A172 (cell line): ENCODE results near the gene MET. TPM values are rescaled to one million over a fixed set of nuclear protein-coding genes. Genes with fewer than 3 reads are reported as not detected.

Source experiments
- DNase-seq: peaks from one replicate; pipeline ENCODE4 v3.0.0-alpha.2; 2015; ENCODE audit warnings: low spot score
- total RNA-seq: library from RNA; depleted of rRNA; stranded (reverse); fragments of >200 nt; shearing (Covaris generic); gene quantifications from 2 replicates; pipeline ENCODE4 v1.2.3, GENCODE V29; 2014

MET gene
- total RNA-seq, 1 experiment from 2014 or later = 144 TPM

DNA sequence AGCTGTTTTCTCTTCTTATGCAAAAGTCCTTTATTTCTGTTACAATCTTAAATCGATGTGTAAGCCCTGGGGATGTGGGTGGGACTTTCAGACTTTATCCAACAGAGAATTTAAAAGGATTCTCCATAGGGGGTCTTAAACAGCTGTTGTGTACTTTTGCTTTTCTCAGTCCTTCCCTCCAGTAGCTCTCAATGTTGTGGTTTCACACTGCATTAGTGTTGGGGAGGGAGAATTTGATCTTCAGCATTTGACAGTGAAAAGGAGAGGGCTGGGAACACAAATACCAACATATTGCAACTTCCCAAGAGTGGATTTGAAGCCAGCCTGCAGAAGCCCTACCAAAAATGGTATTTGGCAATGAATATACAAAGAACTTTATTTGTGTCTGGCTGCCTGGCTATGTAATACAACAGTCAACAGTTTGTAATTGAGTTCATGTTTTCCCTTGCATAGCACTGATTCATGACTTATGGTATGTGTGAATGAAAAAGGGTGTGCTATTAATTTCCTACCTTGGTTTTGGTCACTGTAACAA lies 110.2 kb downstream of the MET start:
- no peak for DNase-seq

DNA sequence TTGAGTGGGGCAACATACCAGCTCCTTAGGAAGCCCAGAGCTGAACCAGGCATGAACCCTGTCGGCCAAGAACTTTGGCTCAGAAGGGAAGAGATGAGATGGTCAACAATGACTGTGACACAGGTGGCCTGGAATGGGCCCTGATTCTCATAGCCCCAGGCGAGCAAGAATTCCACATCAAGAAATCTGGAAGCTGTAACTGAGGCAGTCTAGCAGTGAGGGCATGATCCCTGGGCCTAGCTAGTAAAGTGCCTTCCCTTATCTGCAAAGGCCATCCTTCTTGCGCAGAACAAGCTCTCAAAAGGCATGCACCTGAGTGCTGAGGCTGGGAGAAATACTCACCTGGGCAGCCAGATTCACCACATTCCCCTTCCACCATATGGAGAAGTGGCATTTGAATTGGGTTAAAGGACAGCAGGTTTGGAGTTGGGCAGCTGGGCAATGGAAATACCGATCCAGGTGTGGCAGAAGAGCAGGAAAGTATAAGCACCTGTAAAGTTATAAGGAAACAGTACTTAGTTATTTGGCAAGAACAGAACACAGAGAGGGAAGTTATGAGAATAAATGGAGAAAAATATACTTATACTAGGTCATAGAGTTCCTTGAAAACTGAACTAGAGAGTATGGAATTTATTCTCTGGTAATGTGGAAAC lies 111.8 kb downstream of the MET start:
- no peak for DNase-seq

DNA sequence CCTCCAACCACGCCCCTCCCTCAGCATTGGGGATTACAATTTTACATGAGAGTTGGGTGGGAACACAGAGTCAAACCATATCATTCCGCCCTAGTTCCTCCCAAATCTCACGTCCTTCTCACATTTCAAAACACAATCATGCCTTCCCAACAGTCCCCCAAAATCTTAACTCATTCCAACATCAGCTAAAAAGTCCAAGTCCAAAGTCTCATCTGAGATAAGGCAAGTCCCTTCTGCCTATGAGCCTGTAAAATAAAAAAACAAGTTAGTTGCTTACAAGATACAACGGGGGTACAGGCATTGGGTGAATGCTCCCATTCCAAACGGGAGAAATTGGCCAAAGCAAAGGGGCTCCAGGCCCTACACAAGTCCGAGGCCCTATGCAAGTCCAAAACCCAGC lies 112.7 kb downstream of the MET start:
- DNase-seq = no peak

DNA sequence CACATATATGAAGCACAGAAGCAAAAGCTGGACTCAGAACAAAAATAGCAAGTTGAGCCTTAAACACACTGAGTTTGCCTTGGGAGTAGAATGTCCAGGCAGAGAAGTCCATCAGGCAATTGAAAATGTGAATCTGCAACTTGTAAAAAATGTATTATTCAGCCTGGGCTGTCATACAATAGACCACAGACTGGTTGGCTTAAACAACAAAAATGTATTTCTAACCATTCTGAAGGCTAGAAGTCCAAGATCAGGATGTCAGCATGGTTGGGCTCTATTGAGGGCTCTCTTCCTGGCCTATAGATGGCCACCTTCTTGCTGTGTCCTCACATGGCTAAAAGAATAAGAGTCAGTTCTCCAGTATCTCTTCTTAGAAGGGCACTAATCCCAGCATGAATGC lies 113.8 kb downstream of the MET start:
- DNase-seq = no peak

DNA sequence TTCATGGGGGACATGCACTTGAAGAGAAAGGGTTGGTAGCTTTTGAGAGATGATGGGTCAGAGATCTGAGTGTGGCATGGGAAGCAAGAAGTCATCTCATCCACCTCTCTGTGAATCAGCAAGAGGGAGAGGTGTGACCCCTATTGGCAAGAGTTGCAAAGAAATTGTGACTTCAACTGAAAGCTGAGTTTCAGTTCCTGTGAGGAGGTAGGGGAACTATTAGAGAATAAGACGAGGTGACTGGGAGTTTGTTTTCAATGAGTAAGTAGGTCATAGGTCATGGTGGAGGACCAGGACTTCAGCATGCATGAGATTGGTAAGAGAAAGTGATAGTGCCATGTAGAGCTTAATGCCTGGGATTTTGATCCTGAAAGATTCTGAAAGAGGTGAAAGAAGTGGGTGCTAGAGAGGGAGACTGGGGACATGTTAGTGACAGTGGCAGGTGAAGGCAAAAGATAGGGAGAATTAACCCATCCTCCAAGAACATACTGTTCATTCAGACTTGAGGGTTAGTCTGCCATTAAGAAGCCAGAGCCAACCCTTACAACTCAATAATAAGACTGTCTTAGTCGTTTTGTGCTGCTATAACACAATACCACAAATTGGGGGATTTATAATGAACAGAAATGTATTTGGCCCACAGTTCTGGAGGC lies 114.9 kb downstream of the MET start:
- DNase-seq = peak; percentile 38

DNA sequence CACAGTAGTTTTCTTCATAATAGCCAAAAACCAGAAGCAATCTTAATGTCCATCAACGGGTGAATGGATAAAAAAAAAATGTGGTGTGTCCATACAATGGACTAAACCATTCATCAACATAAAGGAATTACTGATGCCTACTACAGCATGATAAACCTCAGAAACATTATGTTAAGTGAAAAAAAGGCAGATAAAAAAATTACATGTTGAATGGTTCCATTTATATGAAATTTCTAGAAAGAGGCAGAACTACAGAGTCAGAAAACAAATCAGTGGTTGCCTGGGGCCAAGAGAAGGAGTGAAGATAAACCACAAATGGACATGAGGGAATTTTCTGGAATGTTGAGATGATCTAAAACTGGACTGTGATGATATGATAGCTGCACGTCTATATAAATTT lies 115.9 kb downstream of the MET start:
- DNase-seq = no peak

DNA sequence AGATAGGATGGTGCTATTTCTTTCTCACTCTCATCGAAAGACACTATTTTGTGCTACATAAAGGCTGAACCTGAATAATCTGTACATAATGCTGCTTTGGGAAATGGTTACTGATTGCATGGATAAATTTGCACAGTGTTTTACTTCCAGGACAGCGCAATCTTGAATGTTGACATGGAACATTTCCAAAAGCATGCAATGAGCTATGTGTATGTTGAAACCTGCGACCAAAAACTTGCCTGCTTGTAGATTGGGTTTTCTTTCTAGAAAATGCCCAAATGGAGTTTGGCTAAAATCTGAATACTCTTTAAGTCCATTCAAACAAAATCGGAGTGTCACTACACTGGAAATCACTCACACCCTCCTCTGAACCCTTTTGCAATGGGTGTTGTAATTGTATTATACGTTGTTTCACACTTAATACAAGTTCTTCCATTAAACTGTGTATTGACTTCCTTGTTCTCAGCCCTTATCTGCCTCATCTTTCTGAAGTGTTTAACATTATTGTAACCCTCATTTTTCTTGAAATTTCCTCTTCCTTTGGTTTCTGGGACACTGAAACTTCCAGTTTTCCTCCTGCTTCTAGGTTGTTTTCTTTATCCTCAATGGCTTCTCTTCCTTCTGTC lies 116.7 kb downstream of the MET start:
- DNase-seq = no peak

DNA sequence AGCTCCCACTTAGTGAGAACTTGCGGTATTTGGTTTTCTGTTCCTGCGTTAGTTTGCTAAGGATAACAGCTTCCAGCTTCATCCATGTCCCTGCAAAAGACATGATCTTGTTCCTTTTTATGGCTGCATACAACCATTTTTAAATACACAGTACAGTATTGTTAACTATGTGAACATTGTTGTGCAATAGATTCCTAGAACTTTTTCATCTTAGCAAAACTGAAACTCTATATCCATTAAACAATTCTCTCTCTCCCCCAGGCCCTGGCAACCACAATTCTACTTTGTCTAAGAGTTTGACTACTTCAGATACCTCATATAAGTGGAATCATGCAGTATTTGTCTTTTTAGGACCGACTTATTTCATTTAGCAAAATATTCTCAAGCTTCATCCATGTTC lies 118.0 kb downstream of the MET start:
- DNase-seq = no peak

DNA sequence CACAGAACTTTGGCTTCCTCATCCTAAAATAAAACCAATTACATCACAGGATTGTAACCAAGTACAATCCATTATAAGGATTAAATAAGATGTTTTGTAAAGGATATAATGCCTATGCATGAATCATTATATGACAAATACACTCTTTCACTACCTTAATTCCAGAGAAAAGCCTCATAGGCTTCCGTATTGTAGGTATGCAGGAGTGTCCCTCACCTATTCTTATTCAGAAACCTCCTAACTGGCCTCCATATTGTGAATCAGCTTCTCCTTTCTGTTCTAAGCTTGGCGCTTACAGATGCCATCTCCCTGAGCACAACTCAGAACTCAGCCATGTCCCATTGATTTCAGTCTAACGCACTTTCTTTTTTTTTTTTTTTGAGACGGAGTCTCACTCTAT lies 120.8 kb downstream of the MET start:
- no peak for DNase-seq

DNA sequence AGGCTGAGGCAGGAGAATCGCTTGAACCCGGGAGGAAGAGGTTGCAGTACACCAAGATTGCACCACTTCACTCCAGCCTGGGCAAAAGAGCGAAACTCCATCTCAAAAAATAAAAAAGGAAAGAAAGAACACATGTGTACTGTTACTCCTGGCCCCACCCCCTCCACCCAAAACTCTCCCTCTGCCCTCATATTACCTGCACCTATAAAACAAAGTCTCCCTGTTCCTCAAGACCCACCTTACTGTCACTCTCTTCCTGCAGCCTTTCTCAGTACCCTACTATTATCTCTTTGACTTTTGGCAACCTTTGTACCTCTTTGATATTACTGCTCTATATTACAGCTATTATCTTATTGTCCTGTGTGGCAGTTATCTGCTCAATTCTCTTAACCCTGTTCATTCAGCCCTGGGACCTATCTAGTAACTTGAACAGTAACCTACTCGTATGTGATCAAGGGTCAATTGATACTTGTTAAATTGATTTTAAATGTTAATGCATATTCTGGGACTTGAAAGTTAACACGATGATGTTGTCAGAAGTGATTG lies 121.9 kb downstream of the MET start:
- no peak for DNase-seq

DNA sequence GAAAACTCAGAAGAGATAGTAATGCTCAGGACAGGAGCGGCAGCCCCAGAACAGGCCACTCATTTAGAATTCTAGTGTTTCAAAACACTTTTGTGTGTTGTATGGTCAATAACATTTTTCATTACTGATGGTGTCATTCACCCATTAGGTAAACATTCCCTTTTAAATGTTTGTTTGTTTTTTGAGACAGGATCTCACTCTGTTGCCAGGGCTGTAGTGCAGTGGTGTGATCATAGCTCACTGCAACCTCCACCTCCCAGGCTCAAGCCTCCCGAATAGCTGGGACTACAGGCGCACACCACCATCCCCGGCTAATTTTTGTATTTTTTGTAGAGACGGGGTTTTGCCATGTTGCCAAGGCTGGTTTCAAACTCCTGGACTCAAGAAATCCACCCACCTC lies 124.5 kb downstream of the MET start:
- DNase-seq = no peak

DNA sequence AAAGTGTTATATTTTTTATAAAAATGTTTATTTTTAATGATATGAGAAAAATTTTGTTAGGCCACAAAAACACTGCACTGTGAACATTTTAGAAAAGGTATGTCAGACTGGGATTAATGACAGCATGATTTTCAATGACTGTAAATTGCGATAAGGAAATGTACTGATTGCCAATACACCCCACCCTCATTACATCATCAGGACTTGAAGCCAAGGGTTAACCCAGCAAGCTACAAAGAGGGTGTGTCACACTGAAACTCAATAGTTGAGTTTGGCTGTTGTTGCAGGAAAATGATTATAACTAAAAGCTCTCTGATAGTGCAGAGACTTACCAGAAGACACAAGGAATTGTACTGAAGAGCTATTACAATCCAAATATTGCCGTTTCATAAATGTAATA lies 125.6 kb downstream of the MET start:
- DNase-seq = no peak

DNA sequence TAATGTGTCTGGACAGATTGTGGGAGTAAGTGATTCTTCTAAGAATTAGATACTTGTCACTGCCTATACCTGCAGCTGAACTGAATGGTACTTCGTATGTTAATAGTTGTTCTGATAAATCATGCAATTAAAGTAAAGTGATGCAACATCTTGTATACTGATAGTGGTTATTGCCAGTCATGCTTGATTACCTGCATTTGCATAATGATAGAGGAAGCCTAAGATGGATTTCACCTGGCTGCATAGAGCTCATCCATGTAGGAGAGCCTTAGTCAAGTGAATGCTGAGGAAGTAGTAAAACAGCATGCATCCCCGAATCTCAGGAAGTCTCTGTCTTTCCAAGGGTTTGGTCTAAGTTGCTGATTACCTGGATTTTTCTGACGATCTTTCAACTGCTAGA lies 126.2 kb downstream of the MET start:
- no peak for DNase-seq

DNA sequence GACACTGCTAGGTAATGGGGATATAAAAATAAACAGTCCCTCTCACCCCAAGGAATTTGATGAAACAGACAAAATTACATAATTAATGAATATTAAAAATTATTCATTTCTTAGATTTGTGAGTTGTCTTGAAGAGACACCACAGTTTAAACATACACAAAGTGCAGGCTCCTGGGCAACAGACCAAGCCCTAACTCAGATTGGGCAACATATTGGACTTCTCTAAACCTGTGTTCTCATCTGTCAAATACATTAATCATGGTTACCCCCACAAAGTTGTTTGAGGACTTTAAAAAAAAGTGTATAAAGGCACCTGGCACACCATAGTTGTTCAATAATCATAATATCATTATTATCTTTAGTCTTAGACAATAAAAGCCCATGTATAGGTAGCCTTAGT lies 127.9 kb downstream of the MET start:
- no peak for DNase-seq

DNA sequence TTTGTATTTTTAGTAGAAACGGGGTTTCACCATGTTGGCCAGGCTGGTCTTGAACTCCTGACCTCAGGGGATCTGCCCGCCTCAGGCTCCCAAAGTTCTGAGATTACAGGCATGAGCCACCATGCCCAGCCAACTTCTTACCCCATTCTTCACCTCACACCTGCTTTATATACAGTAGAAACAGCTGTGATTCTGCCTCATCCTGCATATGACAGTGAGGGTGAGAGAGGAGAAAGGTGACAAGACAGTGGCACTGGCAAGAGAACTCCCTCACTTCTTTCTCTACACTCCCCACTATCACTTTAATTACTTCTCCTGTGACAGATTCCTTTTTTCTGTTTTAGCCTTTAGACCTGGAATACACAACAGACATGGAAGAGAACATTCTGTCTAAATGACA lies 128.6 kb downstream of the MET start:
- DNase-seq = no peak

DNA sequence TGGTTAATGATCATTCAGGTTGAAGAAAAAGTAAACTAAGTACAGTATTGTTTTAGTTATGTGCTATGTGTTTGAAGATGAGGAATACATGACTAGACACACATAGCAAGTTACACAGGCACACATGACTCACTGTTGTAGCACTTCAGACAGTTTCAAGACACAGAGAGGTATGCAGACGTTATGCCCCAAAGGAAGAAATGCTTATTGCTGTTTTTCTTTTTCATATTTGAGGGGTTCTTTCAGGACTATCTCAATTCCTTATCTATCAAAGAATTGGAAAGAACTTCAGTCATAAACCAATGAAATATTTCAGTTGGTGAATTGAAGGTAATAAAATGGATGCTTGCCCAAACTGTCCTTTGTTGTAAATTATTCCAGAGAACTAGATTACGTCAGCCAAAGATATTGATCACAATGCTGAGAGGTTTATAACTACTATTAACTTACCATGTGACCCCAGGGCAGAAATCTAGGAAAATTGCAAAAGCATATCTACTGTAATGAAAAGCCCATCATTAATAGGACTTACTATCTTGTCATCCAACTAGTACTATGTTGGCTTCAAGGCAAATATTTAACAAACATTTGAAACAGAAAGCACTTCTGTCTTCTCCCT lies 129.2 kb downstream of the MET start:
- peak; percentile 34 for DNase-seq

DNA sequence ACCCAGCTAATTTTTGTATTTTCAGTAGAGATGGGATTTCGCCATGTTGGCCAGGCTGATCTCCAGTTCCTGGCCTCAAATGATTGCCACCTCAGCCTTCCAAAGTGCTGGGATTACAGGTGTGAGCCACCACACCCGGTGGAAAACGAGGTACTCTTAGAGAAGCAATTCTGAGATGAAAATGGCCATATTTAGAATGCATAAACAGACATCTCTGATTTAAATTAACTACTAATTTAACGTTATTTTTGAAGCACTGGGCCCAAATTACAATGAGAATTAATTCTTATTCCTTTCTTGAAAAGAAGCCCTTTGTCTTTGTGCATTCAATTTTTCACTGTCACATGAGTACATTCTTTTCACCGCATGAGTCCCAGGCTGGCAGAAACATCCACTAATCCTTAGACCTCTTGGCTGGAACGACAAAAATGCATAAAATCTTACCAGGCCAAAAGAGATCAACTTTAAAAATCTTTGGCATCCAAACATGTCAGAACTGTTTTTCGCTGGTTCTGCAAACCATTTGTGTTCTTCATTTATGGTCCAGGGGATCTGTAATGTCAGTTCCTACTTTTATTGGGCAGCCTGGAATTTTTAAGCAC lies 130.2 kb downstream of the MET start:
- peak; percentile 64 for DNase-seq

DNA sequence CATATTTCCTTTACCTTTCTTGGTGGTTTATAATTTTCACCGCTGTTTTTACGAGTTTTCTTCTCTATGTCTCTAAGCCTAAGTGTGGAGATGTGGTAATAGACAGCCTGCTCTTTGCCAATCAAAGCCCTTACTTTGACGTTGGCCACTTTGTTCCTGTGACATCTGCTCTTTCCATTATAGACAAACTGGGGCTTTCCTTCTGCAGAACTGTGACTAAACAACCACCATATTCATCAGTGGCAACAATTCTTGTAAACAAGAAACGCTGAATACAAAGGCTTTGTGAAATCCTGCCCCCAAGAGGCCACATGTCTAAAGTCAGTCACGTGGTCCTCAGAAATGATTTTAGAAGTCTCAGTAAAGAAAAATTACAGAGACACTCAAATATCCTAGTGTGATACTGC lies 130.8 kb downstream of the MET start:
- DNase-seq = peak; percentile 85

DNA sequence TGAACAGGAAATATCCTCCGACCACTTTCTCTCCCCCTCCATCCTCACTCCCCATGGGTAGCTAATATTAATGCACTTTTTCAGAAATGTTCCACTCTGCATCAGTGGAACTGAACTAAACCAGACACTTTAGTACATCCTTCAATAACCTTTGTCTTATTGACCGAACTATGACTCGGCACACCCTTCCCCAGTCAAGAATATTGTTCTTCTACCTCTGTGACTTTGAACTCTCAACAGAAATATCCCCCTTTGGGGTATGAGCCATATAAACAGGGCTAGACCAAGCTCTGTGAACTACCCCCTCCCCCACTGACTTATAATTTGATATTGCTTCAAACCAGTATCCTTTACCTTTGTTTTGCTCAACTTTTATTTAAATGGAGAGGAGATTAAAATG lies 132.5 kb downstream of the MET start:
- no peak for DNase-seq

DNA sequence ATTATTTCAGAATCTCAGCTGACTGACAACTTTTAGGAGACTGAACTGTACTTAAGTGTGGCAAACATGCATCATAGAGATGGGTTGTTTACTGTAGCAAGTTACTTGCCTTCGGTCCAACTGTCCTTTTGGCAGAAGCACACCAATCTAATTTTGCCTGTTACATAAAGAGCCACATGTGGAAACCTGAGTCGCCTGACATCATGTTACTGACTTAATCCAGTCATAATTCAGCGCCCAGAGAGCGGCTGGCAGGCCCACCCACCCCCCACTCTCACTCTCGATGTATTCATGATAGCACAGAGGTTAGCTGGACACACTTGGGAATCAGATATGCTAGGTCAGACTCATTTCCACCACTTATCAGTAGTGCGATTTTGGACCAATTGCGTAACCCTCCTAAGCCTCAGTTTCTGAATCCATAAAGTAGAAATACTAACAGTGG lies 133.1 kb downstream of the MET start:
- DNase-seq = peak; percentile 23

DNA sequence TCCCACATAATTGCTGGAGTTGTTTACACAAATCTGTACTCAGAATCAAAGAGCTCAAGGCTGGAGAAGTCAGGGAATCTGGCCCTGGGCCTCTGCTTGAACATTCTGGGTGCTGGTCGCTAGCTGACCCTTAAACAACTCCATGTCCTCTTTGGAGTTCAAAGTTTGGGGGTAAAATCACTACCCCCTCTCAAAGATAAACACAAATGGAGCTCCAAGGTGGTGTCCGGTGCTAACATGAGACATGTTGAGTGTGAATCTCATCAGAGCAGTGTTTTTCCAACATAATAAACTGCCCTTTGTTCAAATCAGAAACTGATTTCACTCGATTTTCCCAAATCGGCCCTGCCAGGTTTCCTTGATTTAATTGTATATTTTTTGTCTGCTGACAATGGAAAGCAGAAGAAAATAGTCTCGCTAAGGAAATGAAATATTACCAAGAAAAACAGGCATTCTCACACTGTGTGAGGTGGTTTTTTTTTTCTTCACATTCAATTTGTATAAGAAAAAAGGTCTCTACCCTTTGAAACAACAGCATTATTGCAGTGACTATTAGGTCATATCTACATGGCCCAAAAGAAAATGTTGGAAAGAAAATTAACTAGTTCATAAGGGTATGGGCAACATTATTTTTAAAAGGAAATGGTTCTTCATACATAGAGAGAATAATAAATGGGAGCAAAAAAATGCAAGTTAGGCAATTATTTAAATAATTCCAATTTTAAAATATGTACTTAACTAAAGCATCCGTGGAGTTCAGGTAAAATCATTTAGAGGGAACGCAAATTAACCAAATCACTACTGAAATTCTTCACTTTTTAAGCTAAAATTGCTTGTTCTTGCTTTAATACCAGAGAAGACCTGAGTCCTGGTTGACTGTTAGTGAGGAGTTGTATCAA lies 134.3 kb downstream of the MET start:
- no peak for DNase-seq
